DND-41 (cell line): Measurements from ENCODE around the gene SLC1A7.

ENCODE experiments used
- ATAC-seq: fragments of 200-7000 bp; cut with Tn5 transposase; 3 replicates; pipeline ENCODE4 v1.9.1; 2021; ENCODE audit warnings: low read depth; ENCODE audit not compliant: insufficient read depth
- DNase-seq: peaks from one replicate; pipeline ENCODE4 v3.0.0-alpha.2; 2020
- H2AFZ ChIP-seq: 2 replicates; pipeline ENCODE4 v1.6.0; 2012; ENCODE audit warnings: low read depth, low read length
- H3K27ac ChIP-seq: 2 replicates; pipeline ENCODE4 v1.5.1; 2012; ENCODE audit warnings: low read length, inconsistent platforms
- H3K27me3 ChIP-seq: fragments of 200-600 bp; sonication (generic); 2 replicates; pipeline ENCODE4 v1.6.0; 2012; ENCODE audit warnings: low read length, mild to moderate bottlenecking, inconsistent platforms; ENCODE audit not compliant: insufficient read depth, poor library complexity
- H3K36me3 ChIP-seq: 2 replicates; pipeline ENCODE4 v1.5.1; 2012; ENCODE audit warnings: low read length, inconsistent platforms; ENCODE audit not compliant: insufficient read depth
- H3K4me1 ChIP-seq: 2 replicates; pipeline ENCODE4 v1.5.1; 2012; ENCODE audit warnings: mild to moderate bottlenecking, low read length; ENCODE audit not compliant: insufficient read depth
- H3K4me2 ChIP-seq: 2 replicates; pipeline ENCODE4 v1.6.0; 2012; ENCODE audit warnings: mild to moderate bottlenecking, moderate library complexity, low read length, inconsistent platforms; ENCODE audit not compliant: insufficient read depth
- H3K4me3 ChIP-seq, 2 experiments: fragments of 200-600 bp in 1 of 2; shearing (Covaris generic) in 1 of 2; 2 replicates each; pipeline ENCODE4 v1.5.1; 2012 to 2016; ENCODE audit warnings: inconsistent platforms in 2 of 2, low read length in 2 of 2, mild to moderate bottlenecking in 2 of 2, low read depth in 1 of 2, moderate library complexity in 1 of 2
- H3K79me2 ChIP-seq: 2 replicates; pipeline ENCODE4 v1.6.0; 2012; ENCODE audit warnings: low read length, inconsistent platforms; ENCODE audit not compliant: insufficient read depth
- H3K9ac ChIP-seq: 2 replicates; pipeline ENCODE4 v1.6.0; 2012; ENCODE audit warnings: low read depth, mild to moderate bottlenecking, inconsistent platforms, low read length, moderate library complexity
- H3K9me3 ChIP-seq: 2 replicates; pipeline ENCODE4 v1.5.1; 2012; ENCODE audit warnings: low read length, moderate library complexity, mild to moderate bottlenecking, inconsistent platforms; ENCODE audit not compliant: insufficient read depth, severe bottlenecking
- H4K20me1 ChIP-seq: 2 replicates; pipeline ENCODE4 v1.6.0; 2012; ENCODE audit warnings: low read length; ENCODE audit not compliant: insufficient read depth
- CTCF ChIP-seq: IDR thresholded peaks from 2 replicates; pipeline ENCODE4 v1.5.1; 2012; ENCODE audit warnings: borderline replicate concordance, low read length, moderate library complexity, mild to moderate bottlenecking; ENCODE audit not compliant: poor library complexity, severe bottlenecking; ENCODE audit errors: extremely low read depth
- EZH2 ChIP-seq: IDR thresholded peaks from 3 replicates; pipeline ENCODE4 v1.6.1; 2012; ENCODE audit warnings: borderline replicate concordance, low read depth, mild to moderate bottlenecking, moderate library complexity, low read length, inconsistent platforms; ENCODE audit not compliant: severe bottlenecking

Gene SLC1A7

DNA sequence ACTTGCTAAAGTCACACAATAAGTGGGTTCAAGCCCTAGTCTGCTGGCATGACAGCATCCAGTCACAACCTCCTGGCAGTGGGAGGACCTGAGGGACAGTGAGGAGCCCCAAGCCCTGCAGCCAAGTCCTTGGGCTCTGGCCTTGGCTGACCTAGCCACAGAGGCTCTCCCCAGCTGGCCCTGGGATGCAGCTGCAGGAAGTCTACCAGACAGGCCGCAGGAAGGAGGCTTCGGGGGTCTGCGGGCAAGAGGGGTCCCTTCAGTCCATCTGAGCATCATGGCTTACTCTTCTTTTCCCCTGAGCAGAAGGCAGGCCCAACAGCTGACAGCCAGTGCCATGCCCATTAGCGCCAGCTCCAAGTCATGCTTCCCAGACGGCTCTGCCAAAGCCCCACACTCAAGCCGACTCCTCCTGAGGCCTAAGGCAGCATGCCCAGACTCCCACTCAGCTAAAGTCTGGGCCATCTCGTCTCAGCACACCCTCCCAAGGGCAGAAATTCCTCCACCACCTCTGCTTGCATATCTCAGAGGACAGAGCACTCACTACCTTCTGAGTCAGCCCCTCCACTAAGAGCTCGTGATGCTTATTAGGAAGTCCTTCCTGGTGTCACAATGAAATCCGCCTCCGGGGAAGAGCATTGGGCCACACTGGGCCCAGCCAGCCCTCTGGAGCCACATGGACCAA, 20.1 kb downstream of the SLC1A7 start:
- H3K27ac ChIP-seq = no peak overlapping the region

GRCh38 chr1:53121319-53122172, 20.9 kb downstream of the SLC1A7 start:
- H3K4me1 ChIP-seq = no peaks in the 10 kb centered on the region
- H3K9me3 ChIP-seq = no peaks in the 10 kb centered on the region
- H3K36me3 ChIP-seq = no peaks in the 10 kb centered on the region
- H3K4me2 ChIP-seq = no peak overlapping the region
- no peak overlapping the region for H3K27ac ChIP-seq
- no peaks in the 10 kb centered on the region for H3K27me3 ChIP-seq
- H3K9ac ChIP-seq = no peak overlapping the region
- H3K79me2 ChIP-seq = no peaks in the 10 kb centered on the region
- peak; percentile 52 for DNase-seq
- H2AFZ ChIP-seq = no peak overlapping the region
- ATAC-seq = peak; percentile 79
- no peak overlapping the region for H3K4me3 ChIP-seq
- no peak for TF ChIP-seq EZH2
- TF ChIP-seq CTCF = no peak
- H4K20me1 ChIP-seq = no peaks in the 10 kb centered on the region

More for the DNA sequence above, 20.1 kb downstream of the SLC1A7 start:
- Histone ChIP-seq H3K9ac (no peak overlapping the region), H4K20me1 (no peaks in the 10 kb centered on the region), H2AFZ (no peak overlapping the region), H3K27me3 (no peaks in the 10 kb centered on the region), H3K4me3 (no peak overlapping the region), H3K79me2 (no peaks in the 10 kb centered on the region), H3K4me1 (no peaks in the 10 kb centered on the region), H3K9me3 (no peaks in the 10 kb centered on the region), H3K36me3 (no peaks in the 10 kb centered on the region), H3K4me2 (no peak overlapping the region)
- no peak for TF ChIP-seq EZH2
- TF ChIP-seq CTCF = no peak
- no peak for ATAC-seq
- DNase-seq = no peak

- no peak for TF ChIP-seq EZH2
- TF ChIP-seq CTCF = no peak
- no peak for ATAC-seq
Observed at GRCh38 chr1:53120659-53121058, 21.8 kb downstream of the SLC1A7 start.

More at GRCh38 chr1:53120659-53121058, 21.8 kb downstream of the SLC1A7 start:
- Histone ChIP-seq H2AFZ (no peak overlapping the region), H3K4me2 (no peak overlapping the region), H4K20me1 (no peaks in the 10 kb centered on the region), H3K36me3 (no peaks in the 10 kb centered on the region), H3K9me3 (no peaks in the 10 kb centered on the region), H3K27ac (no peak overlapping the region), H3K9ac (no peak overlapping the region), H3K4me1 (no peaks in the 10 kb centered on the region), H3K79me2 (no peaks in the 10 kb centered on the region), H3K4me3 (no peak overlapping the region), H3K27me3 (no peaks in the 10 kb centered on the region)
- DNase-seq = no peak
